Left renal pelvis (tissue), 4 donors: ENCODE data around the gene PDZD2. TPM values are rescaled to one million over a fixed set of nuclear protein-coding genes. Genes with fewer than 3 reads are reported as not detected.

ENCODE experiments used
- DNase-seq, 4 donors: peaks; one replicate each; pipeline ENCODE4 v3.0.0-alpha.2; 2013; ENCODE audit warnings: low read depth in 4 of 4, low spot score in 3 of 4
- polyA plus RNA-seq, 4 donors: library from polyadenylated mRNA; unstranded; fragments of 120-200 nt; gene quantifications; one replicate each; pipeline ENCODE4 v1.2.1, GENCODE V29; 2013; ENCODE audit not compliant: insufficient read length in 4 of 4

Gene PDZD2
- polyA plus RNA-seq, 4 donors = 17.3 to 27.0 (median 18.7) TPM

- DNase-seq = no peak
Measured at GRCh38 chr5:32150366-32150765, 511.4 kb downstream of the PDZD2 start.

- DNase-seq = no peak
Measured at GRCh38 chr5:32151198-32151597, 512.3 kb downstream of the PDZD2 start.

GRCh38 chr5:32153723-32154122, 514.8 kb downstream of the PDZD2 start:
- no peak for DNase-seq

GRCh38 chr5:32155211-32155610, 516.3 kb downstream of the PDZD2 start:
- DNase-seq = no peak

- DNase-seq = no peak
Measured at GRCh38 chr5:32156635-32157034, 517.7 kb downstream of the PDZD2 start.

- no peak for DNase-seq
Measured at GRCh38 chr5:32157078-32157477, 518.1 kb downstream of the PDZD2 start.

DNA sequence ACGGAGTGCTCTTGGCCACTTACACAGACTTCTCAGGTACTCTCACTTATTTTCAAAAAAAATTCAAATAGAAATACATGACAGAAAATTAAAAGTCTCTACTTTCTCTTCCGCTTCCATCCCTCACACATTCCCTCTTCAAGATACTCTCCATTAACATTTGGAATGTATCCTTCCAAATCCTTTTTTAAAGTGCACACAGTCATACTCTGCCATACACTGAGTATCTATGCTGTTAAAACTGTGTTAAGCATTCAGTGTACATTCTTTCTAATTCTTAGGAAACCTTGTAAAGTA, 519.7 kb downstream of the PDZD2 start:
- DNase-seq = no peak

- no peak for DNase-seq
Measured at GRCh38 chr5:32159328-32160072, 520.6 kb downstream of the PDZD2 start.

GRCh38 chr5:32160228-32160627, 521.3 kb downstream of the PDZD2 start:
- DNase-seq = no peak

Other genes starting within 250 kb of the PDZD2 start
- gene DROSHA, start 107.0 kb upstream of the PDZD2 start, polyA plus RNA-seq = 100 to 1,000 TPM in 3 of 4 donors, 10 to 100 TPM in 1; 83.8 to 109 (median 102) TPM
- gene C5orf22, start 106.8 kb upstream of the PDZD2 start, polyA plus RNA-seq = 10 to 100 TPM; 23.8 to 36.3 (median 32.1) TPM